Neural progenitor cell (in vitro differentiated cells): ENCODE measurements around the gene REM2. TPM values are rescaled to one million over a fixed set of nuclear protein-coding genes. Genes with fewer than 3 reads are reported as not detected.
A peak's percentile ranks its signal among the peaks of the same experiment; 100 is the strongest.

Source experiments
- DNase-seq: peaks from one replicate; pipeline ENCODE4 v3.0.0-alpha.2; 2016; ENCODE audit warnings: low spot score
- H2AFZ ChIP-seq: fragments of 200-600 bp; sonication (generic); replicated peaks from 2 replicates; pipeline ENCODE4 v1.6.1; 2016; ENCODE audit warnings: antibody characterized with exemption
- H3F3A ChIP-seq: fragments of 200-600 bp; sonication (generic); 2 replicates; pipeline ENCODE4 v1.6.1; 2016; ENCODE audit warnings: antibody characterized with exemption, low read depth
- H3K27ac ChIP-seq: fragments of 200-600 bp; sonication (generic); 2 replicates; pipeline ENCODE4 v1.5.1; 2016; ENCODE audit warnings: mild to moderate bottlenecking
- H3K27me3 ChIP-seq: fragments of 200-600 bp; sonication (generic); 2 replicates; pipeline ENCODE4 v1.6.1; 2016; ENCODE audit warnings: mild to moderate bottlenecking, moderate library complexity
- H3K36me3 ChIP-seq: fragments of 200-600 bp; sonication (generic); 2 replicates; pipeline ENCODE4 v1.5.1; 2016
- H3K4me1 ChIP-seq: fragments of 200-600 bp; sonication (generic); 2 replicates; pipeline ENCODE4 v1.6.1; 2016; ENCODE audit warnings: mixed run types
- H3K4me2 ChIP-seq: fragments of 200-600 bp; sonication (generic); 2 replicates; pipeline ENCODE4 v1.6.1; 2016
- H3K4me3 ChIP-seq: fragments of 200-600 bp; sonication (generic); 2 replicates; pipeline ENCODE4 v1.5.1; 2016
- H3K79me2 ChIP-seq: fragments of 200-600 bp; sonication (generic); 2 replicates; pipeline ENCODE4 v1.6.1; 2016; ENCODE audit warnings: low read depth
- H3K9ac ChIP-seq: fragments of 200-600 bp; sonication (generic); 2 replicates; pipeline ENCODE4 v1.6.1; 2016
- H3K9me3 ChIP-seq: fragments of 200-600 bp; sonication (generic); 2 replicates; pipeline ENCODE4 v1.5.1; 2016; ENCODE audit warnings: low read depth
- H4K20me1 ChIP-seq: fragments of 200-600 bp; sonication (generic); 2 replicates; pipeline ENCODE4 v1.6.1; 2016; ENCODE audit warnings: low read depth
- H3K27ac Mint-ChIP-seq: 3 replicates; pipeline ENCODE4 v1.8.0; 2021; ENCODE audit warnings: mixed read lengths
- H3K27me3 Mint-ChIP-seq: 2 replicates; pipeline ENCODE4 v1.8.0; 2022; ENCODE audit warnings: low read depth, mild to moderate bottlenecking, inconsistent platforms, moderate library complexity, mixed read lengths; ENCODE audit not compliant: insufficient read depth
- H3K36me3 Mint-ChIP-seq: 3 replicates; pipeline ENCODE4 v1.8.0; 2021; ENCODE audit warnings: mixed read lengths
- H3K4me1 Mint-ChIP-seq: 3 replicates; pipeline ENCODE4 v1.8.0; 2021; ENCODE audit warnings: mixed read lengths
- H3K4me3 Mint-ChIP-seq: 3 replicates; pipeline ENCODE4 v1.8.0; 2021; ENCODE audit warnings: mild to moderate bottlenecking, moderate library complexity, mixed read lengths
- H3K9me3 Mint-ChIP-seq: 3 replicates; pipeline ENCODE4 v1.8.0; 2020; ENCODE audit warnings: mixed read lengths
- EZH2 ChIP-seq: fragments of 200-600 bp; sonication (generic); IDR thresholded peaks from 2 replicates; pipeline ENCODE4 v1.6.1; 2017; ENCODE audit warnings: antibody characterized with exemption, mild to moderate bottlenecking, moderate library complexity
- EZH2phosphoT487 ChIP-seq: fragments of 200-600 bp; sonication (generic); IDR thresholded peaks from 2 replicates; pipeline ENCODE4 v1.6.1; 2017; ENCODE audit warnings: antibody characterized with exemption
- total RNA-seq: library from RNA; depleted of rRNA; stranded (reverse); fragments of >200 nt; gene quantifications from 2 replicates; pipeline ENCODE4 v1.2.3, GENCODE V29; 2015; ENCODE audit warnings: low replicate concordance
- TF ChIP-seq, protein P1 (sequence below): fragments of 200-600 bp; sonication (generic); IDR thresholded peaks from 2 replicates; pipeline ENCODE4 v1.5.1; 2017; ENCODE audit warnings: antibody characterized with exemption, mild to moderate bottlenecking

The REM2 gene, protein sequence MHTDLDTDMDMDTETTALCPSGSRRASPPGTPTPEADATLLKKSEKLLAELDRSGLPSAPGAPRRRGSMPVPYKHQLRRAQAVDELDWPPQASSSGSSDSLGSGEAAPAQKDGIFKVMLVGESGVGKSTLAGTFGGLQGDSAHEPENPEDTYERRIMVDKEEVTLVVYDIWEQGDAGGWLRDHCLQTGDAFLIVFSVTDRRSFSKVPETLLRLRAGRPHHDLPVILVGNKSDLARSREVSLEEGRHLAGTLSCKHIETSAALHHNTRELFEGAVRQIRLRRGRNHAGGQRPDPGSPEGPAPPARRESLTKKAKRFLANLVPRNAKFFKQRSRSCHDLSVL
- 1.7 and 3.3 TPM in 2 replicates for total RNA-seq

DNA sequence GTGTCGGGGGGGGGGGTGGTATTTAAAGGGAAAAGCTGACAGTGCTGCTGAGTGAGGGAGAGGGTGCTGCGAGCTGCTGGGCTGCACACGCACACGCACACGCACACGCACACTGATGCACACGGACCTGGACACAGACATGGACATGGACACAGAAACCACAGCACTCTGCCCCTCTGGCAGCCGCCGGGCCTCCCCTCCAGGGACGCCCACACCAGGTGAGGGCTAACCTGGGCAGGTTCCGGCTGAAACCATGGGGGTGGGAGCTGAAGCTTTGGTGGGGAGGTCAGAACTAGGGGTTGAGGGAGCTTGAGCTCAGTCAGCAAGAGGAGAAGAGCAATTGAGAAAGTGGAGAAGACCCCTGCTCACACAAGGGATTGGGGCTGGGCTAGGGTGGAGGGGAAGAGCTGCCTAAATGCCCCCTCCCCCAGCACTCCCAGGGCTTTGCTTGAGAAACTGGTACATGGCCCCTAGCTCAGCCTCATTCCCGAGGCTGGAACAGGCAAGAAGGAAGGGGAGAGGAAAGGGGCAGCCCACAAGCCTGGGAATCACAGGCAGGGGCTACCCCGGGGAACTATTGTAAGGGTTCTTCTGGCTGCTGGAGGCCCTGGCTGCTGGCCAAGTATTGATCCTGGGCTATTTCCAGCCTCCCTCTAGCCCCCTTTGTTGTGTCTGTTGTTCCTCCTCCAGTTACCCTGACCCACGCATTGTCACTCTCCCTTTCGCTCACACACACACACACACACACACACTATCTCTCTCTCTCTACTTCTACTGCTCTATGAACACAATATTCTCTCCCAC lies at the start of gene REM2:
REM2 (plus strand) TSS at position 50 of the 804 bp plus-strand sequence; CDS start at position 116, 66 bp downstream.
- Histone ChIP-seq H3K9me3 (no peaks in the 10 kb centered on the region), H3K4me3 (peak within 1 kb of the TSS; percentile 39), H3K27me3 (peaks cover 21% of the 10 kb centered on the region), H3K4me2 (peak within 1 kb of the TSS; percentile 79), H2AFZ (peak within 1 kb of the TSS; percentile 83), H4K20me1 (no peaks in the 10 kb centered on the region), H3K27ac (peak within 1 kb of the TSS; percentile 41), H3K36me3 (no peaks in the 10 kb centered on the region), H3K79me2 (no peaks in the 10 kb centered on the region), H3K9ac (no peak within 1 kb of the TSS), H3F3A (peaks cover 49% of the 10 kb centered on the region), H3K4me1 (peaks cover 24% of the 10 kb centered on the region)
- no peaks in the 10 kb centered on the region for H3K9me3 Mint-ChIP-seq
- DNase-seq, result peak; percentile 64
- peak within 1 kb of the TSS; percentile 99 for H3K27ac Mint-ChIP-seq
- H3K4me1 Mint-ChIP-seq, result peaks cover 59% of the 10 kb centered on the region
- peaks cover 8% of the 10 kb centered on the region for H3K27me3 Mint-ChIP-seq
- peaks cover 9% of the 10 kb centered on the region for H3K36me3 Mint-ChIP-seq
- TF ChIP-seq EZH2 (no peak), EZH2phosphoT487 (no peak)
- TF ChIP-seq, protein P1, sequence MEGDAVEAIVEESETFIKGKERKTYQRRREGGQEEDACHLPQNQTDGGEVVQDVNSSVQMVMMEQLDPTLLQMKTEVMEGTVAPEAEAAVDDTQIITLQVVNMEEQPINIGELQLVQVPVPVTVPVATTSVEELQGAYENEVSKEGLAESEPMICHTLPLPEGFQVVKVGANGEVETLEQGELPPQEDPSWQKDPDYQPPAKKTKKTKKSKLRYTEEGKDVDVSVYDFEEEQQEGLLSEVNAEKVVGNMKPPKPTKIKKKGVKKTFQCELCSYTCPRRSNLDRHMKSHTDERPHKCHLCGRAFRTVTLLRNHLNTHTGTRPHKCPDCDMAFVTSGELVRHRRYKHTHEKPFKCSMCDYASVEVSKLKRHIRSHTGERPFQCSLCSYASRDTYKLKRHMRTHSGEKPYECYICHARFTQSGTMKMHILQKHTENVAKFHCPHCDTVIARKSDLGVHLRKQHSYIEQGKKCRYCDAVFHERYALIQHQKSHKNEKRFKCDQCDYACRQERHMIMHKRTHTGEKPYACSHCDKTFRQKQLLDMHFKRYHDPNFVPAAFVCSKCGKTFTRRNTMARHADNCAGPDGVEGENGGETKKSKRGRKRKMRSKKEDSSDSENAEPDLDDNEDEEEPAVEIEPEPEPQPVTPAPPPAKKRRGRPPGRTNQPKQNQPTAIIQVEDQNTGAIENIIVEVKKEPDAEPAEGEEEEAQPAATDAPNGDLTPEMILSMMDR, result no peak
- peak within 1 kb of the TSS; percentile 80 for H3K4me3 Mint-ChIP-seq

DNA sequence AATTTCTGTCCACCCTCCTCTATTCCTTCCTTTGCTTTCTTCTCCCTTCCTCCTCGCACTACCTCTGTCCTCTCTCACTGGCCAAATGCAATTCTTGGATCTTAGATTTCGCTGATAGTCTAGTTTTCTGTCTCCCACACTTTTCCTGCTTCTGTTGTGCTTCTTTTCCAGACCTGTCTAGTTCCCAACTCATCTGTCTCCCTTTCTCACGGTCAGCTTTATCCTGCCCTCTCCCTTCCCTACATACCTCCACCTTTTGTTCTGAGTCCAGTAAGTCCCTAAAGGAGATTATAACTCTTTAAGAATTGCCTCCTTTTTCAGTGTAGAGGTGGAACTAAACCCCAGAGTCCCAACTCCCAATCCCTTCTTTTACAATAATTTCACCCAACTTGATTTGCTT lies 47.5 kb upstream of the REM2 start:
- no peak overlapping the region for H3K9ac ChIP-seq
- peaks cover 13% of the 10 kb centered on the region for H3K4me1 ChIP-seq
- peaks cover 19% of the 10 kb centered on the region for H3K4me1 Mint-ChIP-seq
- H3K79me2 ChIP-seq, result peaks cover 22% of the 10 kb centered on the region
- no peaks in the 10 kb centered on the region for H4K20me1 ChIP-seq
- no peak for DNase-seq
- no peaks in the 10 kb centered on the region for H3K9me3 Mint-ChIP-seq
- peak overlapping the region; percentile 90 for H3K4me2 ChIP-seq
- TF ChIP-seq EZH2 (no peak), EZH2phosphoT487 (no peak)
- TF ChIP-seq, protein P1, result no peak
- no peaks in the 10 kb centered on the region for H3K9me3 ChIP-seq
- H3K4me3 ChIP-seq, result no peak overlapping the region
- H3F3A ChIP-seq, result peaks cover 36% of the 10 kb centered on the region
- no peak overlapping the region for H3K27ac Mint-ChIP-seq
- H3K27ac ChIP-seq, result no peak overlapping the region
- H2AFZ ChIP-seq, result no peak overlapping the region
- peaks cover 26% of the 10 kb centered on the region for H3K27me3 ChIP-seq
- H3K4me3 Mint-ChIP-seq, result peak overlapping the region; percentile 93
- peaks cover 14% of the 10 kb centered on the region for H3K36me3 Mint-ChIP-seq
- peaks cover 5% of the 10 kb centered on the region for H3K36me3 ChIP-seq
- peaks cover 23% of the 10 kb centered on the region for H3K27me3 Mint-ChIP-seq

DNA sequence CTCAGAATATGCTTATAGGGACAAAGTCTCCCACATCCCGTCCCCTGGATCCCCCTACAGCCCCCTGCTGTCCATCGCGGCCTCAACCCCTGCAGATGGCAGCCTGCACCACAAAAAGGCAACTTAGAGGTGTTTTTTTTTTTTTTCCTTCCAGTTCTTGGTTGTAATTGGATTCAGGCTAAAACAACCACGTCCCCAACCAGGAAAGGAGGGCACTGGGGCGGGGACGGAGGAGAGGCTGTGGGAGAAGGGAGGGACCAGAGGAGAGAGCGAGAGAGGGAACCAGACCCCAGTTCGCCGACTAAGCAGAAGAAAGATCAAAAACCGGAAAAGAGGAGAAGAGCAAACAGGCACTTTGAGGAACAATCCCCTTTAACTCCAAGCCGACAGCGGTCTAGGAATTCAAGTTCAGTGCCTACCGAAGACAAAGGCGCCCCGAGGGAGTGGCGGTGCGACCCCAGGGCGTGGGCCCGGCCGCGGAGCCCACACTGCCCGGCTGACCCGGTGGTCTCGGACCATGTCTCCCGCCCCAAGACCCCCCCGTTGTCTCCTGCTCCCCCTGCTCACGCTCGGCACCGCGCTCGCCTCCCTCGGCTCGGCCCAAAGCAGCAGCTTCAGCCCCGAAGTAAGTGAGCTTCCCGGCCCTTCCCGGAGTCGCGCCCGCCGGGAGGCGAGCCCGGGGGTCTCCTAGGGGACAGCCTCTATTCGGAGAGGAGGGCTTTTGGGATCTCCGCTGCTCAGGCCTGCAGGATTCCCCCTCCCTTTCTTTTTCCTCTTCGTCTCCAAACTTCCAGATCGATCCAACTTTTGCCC lies 46.5 kb upstream of the REM2 start, which contains the start of gene MMP14:
MMP14 (plus strand) TSS at position 285 of the 813 bp plus-strand sequence; CDS start at position 518, 233 bp downstream.
- Mint-ChIP-seq H3K4me3 (peak within 1 kb of the TSS; percentile 93), H3K36me3 (peaks cover 11% of the 10 kb centered on the region), H3K27me3 (peaks cover 23% of the 10 kb centered on the region), H3K9me3 (no peaks in the 10 kb centered on the region), H3K27ac (peak within 1 kb of the TSS; percentile 72), H3K4me1 (peaks cover 16% of the 10 kb centered on the region)
- Histone ChIP-seq H3K36me3 (peaks cover 2% of the 10 kb centered on the region), H3K79me2 (peaks cover 12% of the 10 kb centered on the region), H3K4me2 (peak within 1 kb of the TSS; percentile 90), H3K27ac (no peak within 1 kb of the TSS), H3K4me3 (peak within 1 kb of the TSS; percentile 72), H3K4me1 (peaks cover 9% of the 10 kb centered on the region), H3K27me3 (peaks cover 26% of the 10 kb centered on the region), H2AFZ (peak within 1 kb of the TSS; percentile 95), H4K20me1 (no peaks in the 10 kb centered on the region), H3K9me3 (no peaks in the 10 kb centered on the region), H3F3A (peaks cover 36% of the 10 kb centered on the region), H3K9ac (peak within 1 kb of the TSS; percentile 32)
- TF ChIP-seq EZH2 (no peak), EZH2phosphoT487 (no peak)
- TF ChIP-seq, protein P1, result peak; percentile 38
- DNase-seq, result peak; percentile 48
